Stimulated activated naive CD8-positive, alpha-beta T cell treated with anti-CD3 and anti-CD28 coated beads, Interleukin-15, amount 100 ng/mL, for 72 hours (primary cell): ENCODE data around the gene TUBB3.

Experiments used
- ATAC-seq: fragments of 150-1000 bp; cut with Tn5 transposase; 2 replicates; pipeline ENCODE4 v1.10.0; 2021; ENCODE audit warnings: mild to moderate bottlenecking, moderate library complexity
- DNase-seq, 2 donors: peaks; one replicate each; pipeline ENCODE4 v3.0.0; 2021 to 2022
- H3K27ac Mint-ChIP-seq, 2 donors: one replicate each; pipeline ENCODE4 v1.8.0; 2022; ENCODE audit warnings: mild to moderate bottlenecking in 2 of 2, mixed read lengths in 2 of 2, moderate library complexity in 2 of 2
- H3K27me3 Mint-ChIP-seq: one replicate; pipeline ENCODE4 v1.8.0; 2022; ENCODE audit warnings: mixed read lengths
- H3K4me1 Mint-ChIP-seq: one replicate; pipeline ENCODE4 v1.8.0; 2022; ENCODE audit warnings: mild to moderate bottlenecking, mixed read lengths
- H3K4me3 Mint-ChIP-seq, 2 donors: one replicate each; pipeline ENCODE4 v1.8.0; 2022; ENCODE audit warnings: mild to moderate bottlenecking in 2 of 2, mixed read lengths in 2 of 2, moderate library complexity in 1 of 2
- H3K9me3 Mint-ChIP-seq, 2 donors: one replicate each; pipeline ENCODE4 v1.8.0; 2022; ENCODE audit warnings: mixed read lengths in 2 of 2

Gene TUBB3

GRCh38 chr16:89938175-89938885, 15.2 kb downstream of the TUBB3 start:
- Mint-ChIP-seq H3K4me3 (no peak overlapping the region), H3K9me3 (no peaks in the 10 kb centered on the region), H3K4me1 (no peaks in the 10 kb centered on the region), H3K27me3 (peaks cover 6% of the 10 kb centered on the region), H3K27ac (no peak overlapping the region)
- ATAC-seq: no peak
- DNase-seq: no peak

GRCh38 chr16:89944773-89945172, 21.6 kb downstream of the TUBB3 start:
- DNase-seq: no peak
- peaks cover 49% of the 10 kb centered on the region for H3K27me3 Mint-ChIP-seq
- H3K27ac Mint-ChIP-seq: no peak overlapping the region

GRCh38 chr16:89945654-89946053, 22.5 kb downstream of the TUBB3 start:
- H3K27ac Mint-ChIP-seq: no peak overlapping the region
- peaks cover 55% of the 10 kb centered on the region for H3K27me3 Mint-ChIP-seq
- no peak for DNase-seq
- H3K4me1 Mint-ChIP-seq: peaks cover 21% of the 10 kb centered on the region
- H3K4me3 Mint-ChIP-seq: no peak overlapping the region
- no peaks in the 10 kb centered on the region for H3K9me3 Mint-ChIP-seq
- ATAC-seq: no peak

More at GRCh38 chr16:89944773-89945172, 21.6 kb downstream of the TUBB3 start:
- no peak overlapping the region for H3K4me3 Mint-ChIP-seq
- ATAC-seq: no peak
- peaks cover 19% of the 10 kb centered on the region for H3K4me1 Mint-ChIP-seq
- no peaks in the 10 kb centered on the region for H3K9me3 Mint-ChIP-seq

GRCh38 chr16:89946515-89946914, 23.4 kb downstream of the TUBB3 start:
- no peak overlapping the region for H3K27ac Mint-ChIP-seq
- H3K27me3 Mint-ChIP-seq: peaks cover 55% of the 10 kb centered on the region
- DNase-seq (no peak), ATAC-seq (no peak)
- H3K9me3 Mint-ChIP-seq: no peaks in the 10 kb centered on the region
- peaks cover 21% of the 10 kb centered on the region for H3K4me1 Mint-ChIP-seq
- no peak overlapping the region for H3K4me3 Mint-ChIP-seq

- Mint-ChIP-seq H3K27ac (peak overlapping the region in 1 of 2 donors; percentile 71), H3K4me3 (peak overlapping the region; percentile 87 to 88), H3K9me3 (no peaks in the 10 kb centered on the region), H3K4me1 (peaks cover 29% of the 10 kb centered on the region), H3K27me3 (peaks cover 48% of the 10 kb centered on the region)
- DNase-seq: peak in 1 of 2 donors; percentile 12
- ATAC-seq: peak; percentile 32
These were observed 26.1 kb downstream of the TUBB3 start for GRCh38 chr16:89949121-89949742.

GRCh38 chr16:89949756-89950155, 26.6 kb downstream of the TUBB3 start:
- no peak for ATAC-seq
- no peaks in the 10 kb centered on the region for H3K9me3 Mint-ChIP-seq
- peak overlapping the region in 1 of 2 donors; percentile 71 for H3K27ac Mint-ChIP-seq
- H3K4me1 Mint-ChIP-seq: peaks cover 33% of the 10 kb centered on the region
- peak overlapping the region; percentile 87 to 88 for H3K4me3 Mint-ChIP-seq
- DNase-seq: no peak
- H3K27me3 Mint-ChIP-seq: peaks cover 44% of the 10 kb centered on the region

GRCh38 chr16:89951509-89951908, 28.4 kb downstream of the TUBB3 start:
- H3K9me3 Mint-ChIP-seq: no peaks in the 10 kb centered on the region
- no peak overlapping the region for H3K27ac Mint-ChIP-seq
- DNase-seq (no peak), ATAC-seq (no peak)
- peaks cover 33% of the 10 kb centered on the region for H3K4me1 Mint-ChIP-seq
- H3K4me3 Mint-ChIP-seq: no peak overlapping the region
- peaks cover 31% of the 10 kb centered on the region for H3K27me3 Mint-ChIP-seq

GRCh38 chr16:89952049-89952448, 28.9 kb downstream of the TUBB3 start:
- Mint-ChIP-seq H3K4me1 (peaks cover 33% of the 10 kb centered on the region), H3K4me3 (no peak overlapping the region), H3K27me3 (peaks cover 25% of the 10 kb centered on the region), H3K27ac (no peak overlapping the region), H3K9me3 (no peaks in the 10 kb centered on the region)
- DNase-seq (no peak), ATAC-seq (no peak)

GRCh38 chr16:89952551-89952950, 29.4 kb downstream of the TUBB3 start:
- H3K4me3 Mint-ChIP-seq: no peak overlapping the region
- peaks cover 29% of the 10 kb centered on the region for H3K4me1 Mint-ChIP-seq
- ATAC-seq (no peak), DNase-seq (no peak)
- peaks cover 20% of the 10 kb centered on the region for H3K27me3 Mint-ChIP-seq
- H3K27ac Mint-ChIP-seq: no peak overlapping the region
- no peaks in the 10 kb centered on the region for H3K9me3 Mint-ChIP-seq

- DNase-seq (no peak), ATAC-seq (no peak)
- H3K4me1 Mint-ChIP-seq: peaks cover 18% of the 10 kb centered on the region
- H3K9me3 Mint-ChIP-seq: no peaks in the 10 kb centered on the region
- H3K4me3 Mint-ChIP-seq: no peak overlapping the region
- peak overlapping the region in 1 of 2 donors; percentile 59 for H3K27ac Mint-ChIP-seq
- peaks cover 10% of the 10 kb centered on the region for H3K27me3 Mint-ChIP-seq
These were observed 30.7 kb downstream of the TUBB3 start for GRCh38 chr16:89953671-89954406.

- no peaks in the 10 kb centered on the region for H3K9me3 Mint-ChIP-seq
- peaks cover 17% of the 10 kb centered on the region for H3K4me1 Mint-ChIP-seq
- no peak for ATAC-seq
- H3K27me3 Mint-ChIP-seq: peaks cover 9% of the 10 kb centered on the region
- H3K4me3 Mint-ChIP-seq: no peak overlapping the region
- H3K27ac Mint-ChIP-seq: no peak overlapping the region
- DNase-seq: no peak
These were observed 31.3 kb downstream of the TUBB3 start for GRCh38 chr16:89954462-89954861.

- ATAC-seq (no peak), DNase-seq (no peak)
- H3K27me3 Mint-ChIP-seq: peaks cover 3% of the 10 kb centered on the region
- H3K4me3 Mint-ChIP-seq: no peak overlapping the region
- no peaks in the 10 kb centered on the region for H3K9me3 Mint-ChIP-seq
- H3K27ac Mint-ChIP-seq: no peak overlapping the region
- H3K4me1 Mint-ChIP-seq: peaks cover 12% of the 10 kb centered on the region
These were observed 32.0 kb downstream of the TUBB3 start for GRCh38 chr16:89955001-89955685.

- Mint-ChIP-seq H3K27me3 (no peaks in the 10 kb centered on the region), H3K9me3 (no peaks in the 10 kb centered on the region), H3K4me1 (peaks cover 12% of the 10 kb centered on the region), H3K4me3 (no peak overlapping the region), H3K27ac (no peak overlapping the region)
- ATAC-seq: no peak
- DNase-seq: no peak
These were observed 33.5 kb downstream of the TUBB3 start for GRCh38 chr16:89956505-89957215.

- Mint-ChIP-seq H3K27ac (no peak overlapping the region), H3K27me3 (no peaks in the 10 kb centered on the region), H3K4me1 (peaks cover 12% of the 10 kb centered on the region), H3K9me3 (no peaks in the 10 kb centered on the region), H3K4me3 (no peak overlapping the region)
- no peak for DNase-seq
- ATAC-seq: no peak
These were observed 34.2 kb downstream of the TUBB3 start for GRCh38 chr16:89957216-89957785.

GRCh38 chr16:89958068-89958467, 34.9 kb downstream of the TUBB3 start:
- DNase-seq (no peak), ATAC-seq (no peak)
- H3K27ac Mint-ChIP-seq: no peak overlapping the region
- H3K4me3 Mint-ChIP-seq: no peak overlapping the region
- H3K9me3 Mint-ChIP-seq: no peaks in the 10 kb centered on the region
- no peaks in the 10 kb centered on the region for H3K27me3 Mint-ChIP-seq
- H3K4me1 Mint-ChIP-seq: peaks cover 12% of the 10 kb centered on the region
